COLO668 (cell line): Measurements from ENCODE around the gene FBXL7.
"Not testable (repeated sequence)": the region's sequence is repeated elsewhere in the genome, so short reads cannot be mapped to it uniquely, and the experiment has no call there.

Experiments used
- DNase-seq: peaks from one replicate; lab custom pipeline; 2025; ENCODE audit not compliant: unreplicated experiment; lab: John Stamatoyannopoulos, UW

Gene FBXL7

DNA sequence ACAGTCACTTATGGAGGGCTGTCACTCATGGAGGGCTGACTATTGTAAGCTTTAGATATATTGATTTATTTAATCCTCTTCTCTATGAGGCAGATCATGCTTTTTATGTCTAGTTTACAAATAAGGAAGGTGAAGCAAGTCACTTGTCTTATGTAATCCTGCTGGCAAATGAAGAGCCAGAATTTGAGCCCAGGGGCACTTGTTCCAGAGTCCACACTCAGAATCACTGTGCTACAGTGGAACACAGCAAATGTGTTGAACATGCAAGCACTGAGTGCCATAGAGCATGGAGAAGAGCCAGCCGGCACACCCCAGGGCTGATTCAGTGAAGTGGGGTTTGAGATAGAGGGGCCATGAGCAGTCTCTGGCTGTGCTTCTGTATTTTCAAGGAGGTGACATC lies 353.0 kb downstream of the FBXL7 start:
- DNase-seq: no peak

- no peak for DNase-seq
Observed at GRCh38 chr5:15858326-15858725, 358.3 kb downstream of the FBXL7 start.

- no peak for DNase-seq
Observed at GRCh38 chr5:15864536-15865215, 364.7 kb downstream of the FBXL7 start.

- DNase-seq: not testable (repeated sequence)
Observed at GRCh38 chr5:15872259-15872658, 372.3 kb downstream of the FBXL7 start.

DNA sequence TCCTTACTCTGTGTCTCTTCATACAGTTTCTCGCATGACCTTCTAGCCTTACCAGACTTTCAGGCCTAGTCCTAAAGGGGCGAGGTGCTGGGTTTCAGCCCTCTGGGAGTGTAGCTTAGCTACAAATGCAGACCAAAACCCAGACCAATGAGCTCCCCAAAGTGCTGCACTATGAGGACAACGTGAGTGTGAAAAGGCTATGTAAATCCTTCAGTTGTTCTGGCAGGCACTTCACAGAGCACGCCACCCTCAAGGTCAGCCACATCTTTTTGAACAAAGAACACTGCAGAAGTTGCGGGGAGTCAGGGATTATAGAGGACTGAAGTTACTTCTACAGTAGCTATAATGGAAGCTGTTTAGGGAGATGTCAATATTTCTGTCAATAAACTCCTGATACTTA lies 377.9 kb downstream of the FBXL7 start:
- DNase-seq: no peak

GRCh38 chr5:15880201-15880600 lies 380.2 kb downstream of the FBXL7 start:
- no peak for DNase-seq

DNA sequence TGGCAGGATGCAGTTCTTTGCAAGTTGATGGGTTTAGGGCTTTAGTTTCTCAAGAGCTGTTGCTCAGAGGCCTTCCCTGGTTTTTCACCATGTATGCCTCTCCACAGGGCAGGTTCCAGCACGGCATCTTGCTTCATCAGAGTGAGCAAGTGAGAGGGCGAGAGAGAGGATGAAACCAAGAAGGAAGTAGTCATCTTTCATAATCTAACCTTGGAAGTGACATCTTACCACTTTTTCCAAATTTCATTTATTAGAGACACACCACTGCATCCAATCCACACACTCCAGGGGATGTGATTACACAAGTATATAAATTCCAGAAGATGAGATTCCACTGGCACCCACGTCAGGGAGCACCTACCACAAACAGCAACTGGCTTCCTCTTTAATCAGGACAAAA lies 385.2 kb downstream of the FBXL7 start:
- no peak for DNase-seq

- DNase-seq: no peak
Observed at GRCh38 chr5:15886156-15886555, 386.2 kb downstream of the FBXL7 start.

DNA sequence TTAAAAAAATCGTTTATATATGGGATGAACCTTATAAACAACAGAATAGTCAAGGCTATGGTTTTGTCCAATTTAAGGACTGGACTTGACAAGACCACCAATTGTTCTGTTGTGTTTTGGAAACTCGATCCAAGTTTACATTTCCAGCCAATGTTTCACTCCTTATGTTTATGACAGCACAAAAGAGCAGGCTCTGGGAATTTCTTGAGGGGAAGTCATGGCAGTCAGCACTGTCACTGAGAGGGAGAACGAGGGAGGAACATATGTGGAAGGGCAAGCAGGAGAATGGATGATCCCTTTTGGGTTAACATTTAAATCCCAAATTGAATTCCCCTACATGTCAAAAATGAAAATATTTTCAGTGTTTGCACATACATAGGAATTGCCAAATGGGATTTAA lies 387.1 kb downstream of the FBXL7 start:
- no peak for DNase-seq

DNA sequence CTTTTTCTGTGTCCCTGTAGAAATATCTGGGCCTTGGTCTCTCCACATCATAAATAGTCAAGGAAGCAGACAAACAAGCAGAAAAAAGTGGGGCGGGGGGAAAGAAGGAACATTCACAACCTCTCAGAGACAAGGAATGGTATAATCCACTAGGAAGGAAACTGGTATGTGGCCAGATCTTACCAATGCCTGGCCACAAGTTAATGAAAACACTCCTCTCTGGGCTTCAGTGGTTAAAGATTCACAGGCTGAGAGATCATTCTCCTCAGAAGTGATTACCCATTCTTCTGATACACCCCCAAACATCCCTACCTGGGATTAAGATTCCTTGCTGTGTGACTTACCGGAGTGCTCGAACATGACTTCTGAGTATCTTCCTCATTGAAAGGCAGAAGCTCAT lies 389.0 kb downstream of the FBXL7 start:
- DNase-seq: no peak

DNA sequence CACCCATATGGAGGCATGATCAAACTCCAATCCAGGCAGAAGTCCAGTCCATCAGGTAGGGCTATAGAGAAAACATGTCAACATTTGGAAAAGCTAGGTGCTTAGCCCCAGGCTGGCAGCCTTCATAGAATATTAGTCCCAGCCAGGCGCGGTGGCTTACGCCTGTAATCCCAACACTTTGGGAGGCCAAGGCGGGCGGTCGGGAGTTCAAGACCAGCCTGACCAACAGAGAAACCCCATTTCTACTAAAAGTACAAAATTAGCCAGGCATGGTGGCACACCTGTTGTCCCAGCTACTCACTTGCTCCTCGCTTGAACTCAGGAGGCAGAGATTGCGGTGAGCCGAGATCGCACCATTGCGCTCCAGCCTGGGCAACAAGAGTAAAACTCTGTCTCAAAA lies 393.9 kb downstream of the FBXL7 start:
- DNase-seq: no peak

- DNase-seq: no peak
Observed at GRCh38 chr5:15897656-15898055, 397.7 kb downstream of the FBXL7 start.

DNA sequence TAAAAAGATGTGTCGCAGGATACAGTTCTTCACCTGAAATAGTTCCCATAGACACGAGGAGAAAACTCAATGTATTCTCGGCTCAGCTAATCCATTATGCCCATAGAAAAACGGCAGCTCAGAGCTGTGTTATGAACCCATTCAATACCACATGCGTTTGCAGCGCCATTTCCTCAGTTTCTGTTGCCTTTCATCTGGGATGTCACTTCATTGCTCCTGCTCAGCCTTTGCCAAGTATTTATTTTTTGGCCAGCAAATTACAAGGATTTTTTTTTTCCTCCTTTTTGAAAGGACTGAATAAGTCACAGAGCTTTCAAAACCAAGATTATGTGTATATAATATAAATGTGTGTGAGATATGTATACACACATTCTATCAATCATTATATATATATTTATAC lies 398.7 kb downstream of the FBXL7 start:
- DNase-seq: no peak

- DNase-seq: no peak
Observed at GRCh38 chr5:15899481-15899880, 399.5 kb downstream of the FBXL7 start.

- no peak for DNase-seq
Observed at GRCh38 chr5:15901151-15901550, 401.2 kb downstream of the FBXL7 start.

DNA sequence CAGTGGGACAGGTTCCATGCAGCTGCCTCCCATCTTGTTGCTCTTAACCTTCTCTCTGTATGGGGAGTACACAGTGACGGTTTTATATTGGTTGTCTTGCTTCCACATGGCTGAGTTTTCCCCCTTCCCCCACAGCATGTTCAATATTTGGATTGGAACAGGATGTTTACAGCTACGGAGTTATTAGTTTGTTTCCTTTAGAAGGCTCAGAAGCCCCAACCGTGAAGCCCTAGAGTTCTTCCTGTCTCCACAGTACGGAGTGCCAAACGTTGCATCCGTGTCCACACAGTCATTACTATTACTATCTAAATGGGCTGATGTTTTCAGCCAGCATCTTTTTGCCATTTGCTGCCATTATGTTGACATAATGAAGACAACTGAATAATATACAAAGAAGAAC lies 402.1 kb downstream of the FBXL7 start:
- peak; percentile 15 for DNase-seq

DNA sequence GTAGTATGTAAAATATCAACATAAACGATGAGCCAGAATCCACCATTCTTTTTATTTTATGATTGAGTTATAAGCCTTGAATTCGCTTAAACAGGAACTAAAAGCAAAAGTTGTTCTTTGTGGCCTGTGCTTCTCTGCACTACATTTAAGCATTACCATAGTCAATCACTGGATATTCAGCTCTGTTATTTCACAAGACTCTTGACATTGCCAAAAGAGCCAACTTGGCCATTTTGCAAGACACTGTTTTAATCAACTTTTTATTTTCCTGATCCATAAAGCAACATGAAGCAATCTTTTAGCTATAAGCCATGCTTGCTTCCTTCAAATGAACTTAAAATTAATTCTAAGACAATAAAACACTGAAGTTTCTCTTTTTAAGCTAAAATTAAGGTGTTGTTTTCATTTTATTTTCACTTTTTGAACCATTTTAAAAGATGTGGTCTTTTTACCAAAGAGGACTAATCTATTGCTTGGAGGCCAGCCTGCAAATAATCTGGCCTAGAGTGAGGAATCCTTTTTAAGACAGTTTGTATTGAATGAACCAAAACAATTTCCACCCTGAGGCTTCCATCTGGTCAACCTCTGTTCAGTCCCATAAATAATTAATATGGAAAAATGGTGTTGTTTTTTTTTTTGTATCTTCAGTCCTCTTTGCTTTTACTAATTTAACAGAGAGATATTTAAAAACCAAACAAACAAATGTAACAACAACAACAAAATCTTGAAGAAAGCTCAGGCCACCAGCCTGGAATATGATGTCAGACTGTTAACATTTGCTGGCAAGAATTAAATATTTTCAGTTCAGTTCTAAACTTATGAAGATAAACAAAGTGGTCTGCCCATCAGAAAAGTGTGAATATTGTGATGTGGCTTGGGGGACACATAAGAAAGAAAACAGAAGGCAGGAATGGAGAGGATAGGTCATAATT lies 405.2 kb downstream of the FBXL7 start:
- no peak for DNase-seq

DNA sequence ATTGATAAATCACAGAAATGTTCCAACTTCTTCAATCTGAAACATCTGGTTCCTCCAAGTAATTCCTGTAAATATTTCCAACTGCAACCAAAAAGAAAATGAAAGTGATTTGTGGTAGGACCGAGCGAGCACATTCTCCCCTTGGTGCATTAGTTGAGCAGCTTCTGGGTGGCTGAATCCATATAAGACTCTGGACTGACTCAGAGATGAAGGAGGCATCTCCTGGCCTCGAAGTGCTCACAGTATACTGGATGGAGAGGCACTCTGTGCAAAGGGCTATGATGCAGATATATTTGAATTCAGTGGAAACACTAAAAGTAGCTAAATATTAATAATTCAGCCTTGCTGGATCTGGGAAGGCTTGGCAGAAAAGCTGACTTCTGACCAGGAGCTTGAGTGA lies 414.7 kb downstream of the FBXL7 start:
- no peak for DNase-seq

GRCh38 chr5:15926586-15926985 lies 426.6 kb downstream of the FBXL7 start:
- no peak for DNase-seq

GRCh38 chr5:15927710-15928380 lies 427.9 kb downstream of the FBXL7 start:
- no peak for DNase-seq

DNA sequence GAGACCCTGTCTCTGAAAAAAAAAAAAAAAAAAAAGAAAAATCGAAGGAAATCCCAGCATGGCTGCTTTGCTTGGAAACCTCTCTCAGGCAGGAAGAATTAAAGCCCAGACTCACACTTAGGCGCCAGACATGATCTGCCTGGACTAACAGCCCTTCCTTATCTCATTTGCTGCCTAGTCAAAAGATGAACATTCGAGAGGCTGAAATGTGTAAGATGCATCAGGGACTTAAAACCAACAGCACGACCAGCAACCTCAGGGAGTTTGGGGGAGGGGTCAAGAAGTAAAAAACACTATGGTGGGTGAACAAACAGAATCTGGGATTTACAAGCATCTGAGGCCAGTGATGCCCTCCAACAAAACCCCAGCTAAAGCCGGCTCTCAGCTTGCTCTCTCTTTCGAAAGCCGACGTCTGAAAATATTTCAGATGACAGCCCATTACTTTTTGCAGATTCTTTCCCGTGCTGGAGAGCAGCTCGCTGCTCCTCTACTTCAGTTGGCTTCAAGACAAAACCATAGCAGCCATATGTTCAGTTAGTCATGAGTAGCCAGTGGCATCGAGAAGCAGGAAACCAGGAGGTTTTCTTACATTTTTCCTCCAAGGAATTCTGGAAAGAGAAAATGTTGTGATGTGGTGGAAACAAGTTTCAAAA lies 429.8 kb downstream of the FBXL7 start:
- no peak for DNase-seq
